ENCODE measurements around the gene ROCK2.

- TF ChIP-seq POLR2A (IDR thresholded peaks at IDR 0.05) = no peak
- no peak for TF ChIP-seq CTCF (IDR thresholded peaks at IDR 0.05 in 4 of 5, conservative IDR thresholded peaks at IDR 0.05 in 1 of 5)
Measured at GRCh38 chr2:11160731-11161455, 183.5 kb downstream of the ROCK2 start.
